H54 (cell line): ENCODE results near the gene MEIS2.
A peak's percentile ranks its signal among the peaks of the same experiment; 100 is the strongest.

ENCODE experiments used
- DNase-seq: peaks from one replicate; pipeline ENCODE4 v3.0.0; 2011; ENCODE audit warnings: low spot score, mixed read lengths; ENCODE audit not compliant: insufficient read length
- FAIRE-seq: peaks from 3 replicates; lab custom pipeline; 2011; peaks lifted over from hg19 to GRCh38; lab: Jason Lieb, UNC
- POLR2A ChIP-seq: IDR thresholded peaks from 2 replicates; pipeline ENCODE4 v1.6.1; 2011; ENCODE audit warnings: low read depth, mild to moderate bottlenecking, low read length

MEIS2 gene

GRCh38 chr15:36903195-36903594 is 197.2 kb downstream of the MEIS2 start:
- DNase-seq (no peak), FAIRE-seq (peak; percentile 55)
- no peak for TF ChIP-seq POLR2A

- TF ChIP-seq POLR2A = no peak
- DNase-seq (no peak), FAIRE-seq (no peak)
Observed at GRCh38 chr15:36901012-36901411, 199.3 kb downstream of the MEIS2 start.

GRCh38 chr15:36899696-36900095 is 200.7 kb downstream of the MEIS2 start:
- FAIRE-seq = no peak

GRCh38 chr15:36898536-36899126 is 201.7 kb downstream of the MEIS2 start:
- TF ChIP-seq POLR2A = no peak
- FAIRE-seq = peak; percentile 20

More at GRCh38 chr15:36899696-36900095, 200.7 kb downstream of the MEIS2 start:
- no peak for DNase-seq
- TF ChIP-seq POLR2A = no peak

DNA sequence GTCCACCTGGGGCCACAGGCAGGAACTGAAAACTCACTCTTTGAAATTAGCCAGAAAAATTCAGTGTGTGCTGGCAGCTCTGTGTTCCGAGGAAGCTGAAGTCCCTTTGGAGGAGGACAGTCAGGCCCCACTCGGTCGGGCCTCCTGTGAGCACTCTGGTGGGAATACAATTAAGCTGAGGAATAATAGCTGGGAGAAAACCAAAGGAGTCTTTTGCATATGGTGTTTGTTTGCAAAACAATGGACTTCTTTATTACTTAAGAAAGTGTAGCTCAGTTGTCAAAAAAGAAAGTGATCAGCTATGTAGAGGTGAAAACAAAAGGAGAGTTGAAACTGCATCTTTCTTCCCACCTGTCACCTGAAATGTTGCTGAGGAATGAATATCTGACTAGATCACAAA is 202.5 kb downstream of the MEIS2 start:
- TF ChIP-seq POLR2A = no peak
- no peak for FAIRE-seq
- DNase-seq = no peak

More at GRCh38 chr15:36898536-36899126, 201.7 kb downstream of the MEIS2 start:
- DNase-seq = no peak

- no peak for TF ChIP-seq POLR2A
- DNase-seq (no peak), FAIRE-seq (no peak)
Observed at GRCh38 chr15:36896949-36897348, 203.4 kb downstream of the MEIS2 start.

- DNase-seq (no peak), FAIRE-seq (no peak)
- TF ChIP-seq POLR2A = no peak
Observed at GRCh38 chr15:36894075-36894474, 206.3 kb downstream of the MEIS2 start.

DNA sequence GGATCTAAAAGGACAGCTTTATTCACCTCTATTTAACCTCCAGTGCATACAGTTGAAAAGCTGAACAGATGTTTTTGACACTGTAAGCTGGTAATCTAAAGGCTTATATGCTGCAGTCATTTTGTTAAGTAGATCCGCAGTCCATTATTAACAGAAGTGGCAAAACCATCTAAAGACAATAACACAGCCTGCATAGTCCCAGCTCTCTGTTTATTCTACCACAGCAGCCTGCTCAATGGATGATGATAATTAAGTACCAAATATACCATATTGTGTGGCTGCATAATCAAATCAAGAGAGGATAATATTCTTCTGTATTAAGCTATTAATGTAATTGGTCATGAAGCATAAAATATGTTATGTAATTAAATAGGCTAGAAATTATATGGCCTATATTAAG is 207.1 kb downstream of the MEIS2 start:
- DNase-seq (no peak), FAIRE-seq (no peak)
- no peak for TF ChIP-seq POLR2A

DNA sequence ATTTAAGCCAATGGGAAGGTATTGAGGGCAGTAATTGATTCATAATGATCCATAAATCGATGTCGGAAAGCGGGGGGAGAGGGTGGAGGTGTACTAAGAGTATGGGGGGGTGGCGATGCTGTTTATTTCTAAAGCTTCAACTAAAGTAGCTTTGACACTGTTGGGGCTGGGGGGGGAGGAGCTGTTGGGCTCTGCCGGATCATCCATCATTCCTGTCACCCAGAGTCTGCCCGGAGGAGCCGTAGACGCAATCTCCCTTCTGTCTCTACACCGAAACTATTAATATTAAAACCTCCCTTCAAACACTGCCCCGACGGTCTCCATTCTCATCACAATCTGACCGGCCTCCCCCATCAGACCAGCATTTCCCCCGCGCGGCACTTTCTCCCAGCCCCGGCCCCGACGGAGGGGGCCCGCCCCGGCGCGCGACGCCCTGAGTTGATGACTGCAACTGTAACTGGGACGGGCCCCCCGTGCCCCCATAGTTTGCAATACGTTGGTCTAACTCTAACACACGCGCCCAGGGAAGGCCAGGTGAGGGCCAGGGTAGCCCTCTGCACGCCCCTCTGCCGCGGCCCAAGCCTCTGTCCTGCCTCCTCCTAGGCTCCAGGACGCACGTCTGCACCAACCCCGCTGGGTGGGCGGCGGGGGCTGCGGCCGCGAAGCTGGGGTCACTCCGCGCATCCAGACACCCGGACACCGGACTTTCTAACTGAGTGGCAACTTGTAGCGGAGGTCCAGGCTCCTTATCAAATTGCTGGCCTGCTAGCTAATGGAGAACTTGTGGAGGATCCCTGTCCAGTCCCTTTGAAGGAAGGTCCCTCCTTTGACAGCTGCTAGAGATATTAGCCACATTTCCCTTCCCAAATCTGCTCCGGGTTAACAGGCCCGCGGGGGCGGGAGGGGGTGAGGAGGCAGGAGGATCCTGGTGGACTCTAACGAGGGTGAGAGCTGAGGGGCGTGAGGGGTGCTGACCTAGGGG is 212.0 kb downstream of the MEIS2 start:
- no peak for DNase-seq
- TF ChIP-seq POLR2A = no peak

GRCh38 chr15:36887214-36887961 is 213.0 kb downstream of the MEIS2 start:
- FAIRE-seq = no peak
- TF ChIP-seq POLR2A = no peak

More for the DNA sequence above, 212.0 kb downstream of the MEIS2 start:
- no peak for FAIRE-seq

DNA sequence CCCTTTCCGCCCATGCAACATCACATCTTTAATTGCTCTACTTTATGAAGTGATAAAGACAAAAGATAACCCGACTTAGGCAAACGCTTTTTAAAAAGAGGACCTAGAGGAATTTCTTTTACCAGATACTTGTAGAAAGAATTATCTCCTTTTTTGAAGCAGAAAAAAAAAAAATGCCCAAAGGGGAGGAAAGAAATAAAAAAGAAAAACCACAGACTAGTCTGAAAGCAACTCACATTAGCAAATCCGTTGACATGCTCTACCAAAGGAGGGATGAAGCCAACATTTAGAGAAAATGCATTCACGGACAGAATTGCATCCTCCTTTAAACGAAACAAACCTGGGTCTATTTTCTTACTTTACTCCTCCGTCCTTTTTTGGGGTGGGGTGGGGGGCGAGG is 213.6 kb downstream of the MEIS2 start:
- TF ChIP-seq POLR2A = no peak
- DNase-seq (no peak), FAIRE-seq (no peak)

More at GRCh38 chr15:36887214-36887961, 213.0 kb downstream of the MEIS2 start:
- DNase-seq = no peak

- FAIRE-seq = no peak
- no peak for TF ChIP-seq POLR2A
- no peak for DNase-seq
Observed at GRCh38 chr15:36886191-36886590, 214.2 kb downstream of the MEIS2 start.

DNA sequence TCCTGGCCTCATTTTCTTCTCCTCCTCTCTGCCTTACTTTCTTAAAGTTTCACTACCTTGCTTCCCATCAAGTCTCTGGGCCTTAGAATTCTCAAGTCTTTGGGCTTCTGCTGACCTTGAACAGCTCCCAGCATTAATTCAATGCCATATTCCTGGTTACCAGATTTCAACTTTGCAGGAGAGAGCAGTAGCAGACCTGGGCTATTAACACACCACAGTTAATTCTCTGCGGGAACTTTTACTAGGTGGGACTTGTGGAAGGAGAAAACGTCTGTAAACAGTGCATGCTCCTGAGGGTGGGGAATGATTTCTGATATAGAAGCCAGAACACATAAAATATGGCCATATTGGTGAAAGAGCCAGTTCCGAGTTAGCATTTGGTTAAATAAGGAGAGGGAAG is 214.6 kb downstream of the MEIS2 start:
- FAIRE-seq (no peak), DNase-seq (no peak)
- TF ChIP-seq POLR2A = no peak
